Upper lobe of left lung (tissue), 4 donors: Measurements from ENCODE around the gene DLK1.

ENCODE experiments used
- EP300 ChIP-seq, 4 donors: sonication (generic); formaldehyde crosslinking; IDR thresholded peaks; one replicate each; pipeline ENCODE4 v1.5.1; 2017; ENCODE audit warnings: antibody characterized with exemption in 4 of 4, control low read depth in 2 of 4
- POLR2A ChIP-seq, 4 donors: fragments of 450-650 bp; IDR thresholded peaks; one replicate each; pipeline ENCODE4 v1.5.1; 2016 to 2017; ENCODE audit warnings: antibody characterized with exemption in 4 of 4, mild to moderate bottlenecking in 2 of 4
- POLR2AphosphoS5 ChIP-seq, 2 donors: sonication (generic); formaldehyde crosslinking; IDR thresholded peaks; one replicate each; pipeline ENCODE4 v1.5.1; 2017; ENCODE audit warnings: antibody characterized with exemption in 2 of 2
- TF ChIP-seq, protein P1 (sequence below), 6 experiments: fragments of 450-650 bp in 4 of 6; fragments of 200-600 bp in 2 of 6; sonication (generic) in 2 of 6; IDR thresholded peaks; one replicate each; pipeline ENCODE4 v1.5.1; 2016 to 2019; ENCODE audit warnings: antibody characterized with exemption in 6 of 6

GRCh38 chr14:100785626-100786025 lies 58.9 kb downstream of the DLK1 start:
- TF ChIP-seq, protein P1, sequence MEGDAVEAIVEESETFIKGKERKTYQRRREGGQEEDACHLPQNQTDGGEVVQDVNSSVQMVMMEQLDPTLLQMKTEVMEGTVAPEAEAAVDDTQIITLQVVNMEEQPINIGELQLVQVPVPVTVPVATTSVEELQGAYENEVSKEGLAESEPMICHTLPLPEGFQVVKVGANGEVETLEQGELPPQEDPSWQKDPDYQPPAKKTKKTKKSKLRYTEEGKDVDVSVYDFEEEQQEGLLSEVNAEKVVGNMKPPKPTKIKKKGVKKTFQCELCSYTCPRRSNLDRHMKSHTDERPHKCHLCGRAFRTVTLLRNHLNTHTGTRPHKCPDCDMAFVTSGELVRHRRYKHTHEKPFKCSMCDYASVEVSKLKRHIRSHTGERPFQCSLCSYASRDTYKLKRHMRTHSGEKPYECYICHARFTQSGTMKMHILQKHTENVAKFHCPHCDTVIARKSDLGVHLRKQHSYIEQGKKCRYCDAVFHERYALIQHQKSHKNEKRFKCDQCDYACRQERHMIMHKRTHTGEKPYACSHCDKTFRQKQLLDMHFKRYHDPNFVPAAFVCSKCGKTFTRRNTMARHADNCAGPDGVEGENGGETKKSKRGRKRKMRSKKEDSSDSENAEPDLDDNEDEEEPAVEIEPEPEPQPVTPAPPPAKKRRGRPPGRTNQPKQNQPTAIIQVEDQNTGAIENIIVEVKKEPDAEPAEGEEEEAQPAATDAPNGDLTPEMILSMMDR (IDR thresholded peaks at IDR 0.05), result no peak
- TF ChIP-seq POLR2A (IDR thresholded peaks at IDR 0.05), result no peak
- TF ChIP-seq EP300 (IDR thresholded peaks at IDR 0.05), result no peak
- TF ChIP-seq POLR2AphosphoS5 (IDR thresholded peaks at IDR 0.05), result no peak
